Measurements from ENCODE around the gene CTNNA1.

The CTNNA1 gene

GRCh38 chr5:138875552-138875875 lies 122.3 kb downstream of the CTNNA1 start:
- DNase-seq = no peak
- Histone ChIP-seq H3K27me3 (no peaks in the 10 kb centered on the region), H3K9me3 (no peaks in the 10 kb centered on the region), H3K4me1 (peaks cover 5% of the 10 kb centered on the region), H3K36me3 (no peaks in the 10 kb centered on the region), H3K4me3 (ENCODE audit: low read depth, low read length) (peak overlapping the region; percentile 75)
- no peak for TF ChIP-seq CTCF (IDR thresholded peaks at IDR 0.05; ENCODE audit: low read depth, low read length)

GRCh38 chr5:138875946-138876345 lies 122.7 kb downstream of the CTNNA1 start:
- no peak for TF ChIP-seq CTCF (IDR thresholded peaks at IDR 0.05; ENCODE audit: low read depth, low read length)
- H3K4me1 ChIP-seq = peaks cover 5% of the 10 kb centered on the region
- no peak for DNase-seq
- H3K27me3 ChIP-seq = no peaks in the 10 kb centered on the region
- no peak overlapping the region for H3K4me3 ChIP-seq (ENCODE audit: low read depth, low read length)
- H3K36me3 ChIP-seq = no peaks in the 10 kb centered on the region
- H3K9me3 ChIP-seq = no peaks in the 10 kb centered on the region

- H3K9me3 ChIP-seq = no peaks in the 10 kb centered on the region
- no peaks in the 10 kb centered on the region for H3K36me3 ChIP-seq
- peaks cover 5% of the 10 kb centered on the region for H3K4me1 ChIP-seq
- no peak for DNase-seq
- no peak for TF ChIP-seq CTCF (IDR thresholded peaks at IDR 0.05; ENCODE audit: low read depth, low read length)
- no peak overlapping the region for H3K4me3 ChIP-seq (ENCODE audit: low read depth, low read length)
- no peaks in the 10 kb centered on the region for H3K27me3 ChIP-seq
These were observed 123.6 kb downstream of the CTNNA1 start for GRCh38 chr5:138876811-138877210.

GRCh38 chr5:138878437-138879235 lies 125.4 kb downstream of the CTNNA1 start:
- no peak for DNase-seq
- H3K9me3 ChIP-seq = no peaks in the 10 kb centered on the region
- H3K4me1 ChIP-seq = peaks cover 5% of the 10 kb centered on the region
- no peak for TF ChIP-seq CTCF (IDR thresholded peaks at IDR 0.05; ENCODE audit: low read depth, low read length)
- H3K4me3 ChIP-seq (ENCODE audit: low read depth, low read length) = no peak overlapping the region
- no peaks in the 10 kb centered on the region for H3K27me3 ChIP-seq
- no peaks in the 10 kb centered on the region for H3K36me3 ChIP-seq

- H3K4me1 ChIP-seq = no peaks in the 10 kb centered on the region
- no peaks in the 10 kb centered on the region for H3K36me3 ChIP-seq
- TF ChIP-seq CTCF (IDR thresholded peaks at IDR 0.05; ENCODE audit: low read depth, low read length) = no peak
- no peak for DNase-seq
- H3K27me3 ChIP-seq = no peaks in the 10 kb centered on the region
- H3K4me3 ChIP-seq (ENCODE audit: low read depth, low read length) = no peak overlapping the region
- H3K9me3 ChIP-seq = no peaks in the 10 kb centered on the region
These were observed 130.0 kb downstream of the CTNNA1 start for GRCh38 chr5:138883211-138883610.

GRCh38 chr5:138884094-138884493 lies 130.9 kb downstream of the CTNNA1 start:
- H3K27me3 ChIP-seq = no peaks in the 10 kb centered on the region

More at GRCh38 chr5:138884094-138884493, 130.9 kb downstream of the CTNNA1 start:
- Histone ChIP-seq H3K4me1 (no peaks in the 10 kb centered on the region), H3K9me3 (no peaks in the 10 kb centered on the region), H3K4me3 (ENCODE audit: low read depth, low read length) (no peak overlapping the region), H3K36me3 (peaks cover 3% of the 10 kb centered on the region; the same call in 1 of the 2 replicates)
- DNase-seq = no peak
- TF ChIP-seq CTCF (IDR thresholded peaks at IDR 0.05; ENCODE audit: low read depth, low read length) = no peak

Data from BE2C (cell line).